Epithelial cell of esophagus (primary cell): ENCODE measurements around the gene ZNF341.

Experiments used
- DNase-seq: peaks from one replicate; pipeline ENCODE4 v3.0.0; 2010; ENCODE audit warnings: low read depth
- H3K4me3 ChIP-seq: 2 replicates; pipeline ENCODE4 v1.5.1; 2011; ENCODE audit warnings: mild to moderate bottlenecking, low read length, control low read depth
- TF ChIP-seq, protein P1 (sequence below): IDR thresholded peaks from 2 replicates; pipeline ENCODE4 v1.5.1; 2011; ENCODE audit warnings: low read depth, mild to moderate bottlenecking, low read length, control low read depth, inconsistent platforms; ENCODE audit not compliant: insufficient read depth; ENCODE audit errors: missing control alignments

The ZNF341 gene

DNA sequence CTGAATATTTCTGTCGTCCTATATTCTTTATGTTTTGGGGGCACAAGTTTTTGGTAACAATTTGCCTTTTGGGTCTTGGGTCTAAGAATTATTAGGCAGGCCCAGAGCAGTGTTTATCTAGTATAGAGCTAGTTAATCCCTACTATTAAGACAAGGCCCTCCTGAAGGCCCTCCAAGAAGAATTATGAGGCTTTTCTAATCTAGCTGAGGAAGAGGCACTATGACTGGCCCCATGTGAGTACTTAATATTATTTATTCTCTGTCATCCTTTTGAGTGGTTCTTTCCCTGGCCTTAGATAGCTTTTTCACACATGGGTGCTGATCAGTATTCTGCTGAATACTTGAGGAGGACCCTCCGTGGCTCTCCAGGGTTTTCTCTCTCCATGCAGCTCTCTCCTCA is 104.5 kb downstream of the ZNF341 start:
- DNase-seq = no peak
- TF ChIP-seq, protein P1, sequence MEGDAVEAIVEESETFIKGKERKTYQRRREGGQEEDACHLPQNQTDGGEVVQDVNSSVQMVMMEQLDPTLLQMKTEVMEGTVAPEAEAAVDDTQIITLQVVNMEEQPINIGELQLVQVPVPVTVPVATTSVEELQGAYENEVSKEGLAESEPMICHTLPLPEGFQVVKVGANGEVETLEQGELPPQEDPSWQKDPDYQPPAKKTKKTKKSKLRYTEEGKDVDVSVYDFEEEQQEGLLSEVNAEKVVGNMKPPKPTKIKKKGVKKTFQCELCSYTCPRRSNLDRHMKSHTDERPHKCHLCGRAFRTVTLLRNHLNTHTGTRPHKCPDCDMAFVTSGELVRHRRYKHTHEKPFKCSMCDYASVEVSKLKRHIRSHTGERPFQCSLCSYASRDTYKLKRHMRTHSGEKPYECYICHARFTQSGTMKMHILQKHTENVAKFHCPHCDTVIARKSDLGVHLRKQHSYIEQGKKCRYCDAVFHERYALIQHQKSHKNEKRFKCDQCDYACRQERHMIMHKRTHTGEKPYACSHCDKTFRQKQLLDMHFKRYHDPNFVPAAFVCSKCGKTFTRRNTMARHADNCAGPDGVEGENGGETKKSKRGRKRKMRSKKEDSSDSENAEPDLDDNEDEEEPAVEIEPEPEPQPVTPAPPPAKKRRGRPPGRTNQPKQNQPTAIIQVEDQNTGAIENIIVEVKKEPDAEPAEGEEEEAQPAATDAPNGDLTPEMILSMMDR = no peak
- no peak overlapping the region for H3K4me3 ChIP-seq

- H3K4me3 ChIP-seq = no peak overlapping the region
- no peak for DNase-seq
- TF ChIP-seq, protein P1 = no peak
These were observed 105.5 kb downstream of the ZNF341 start for GRCh38 chr20:33837096-33837830.

DNA sequence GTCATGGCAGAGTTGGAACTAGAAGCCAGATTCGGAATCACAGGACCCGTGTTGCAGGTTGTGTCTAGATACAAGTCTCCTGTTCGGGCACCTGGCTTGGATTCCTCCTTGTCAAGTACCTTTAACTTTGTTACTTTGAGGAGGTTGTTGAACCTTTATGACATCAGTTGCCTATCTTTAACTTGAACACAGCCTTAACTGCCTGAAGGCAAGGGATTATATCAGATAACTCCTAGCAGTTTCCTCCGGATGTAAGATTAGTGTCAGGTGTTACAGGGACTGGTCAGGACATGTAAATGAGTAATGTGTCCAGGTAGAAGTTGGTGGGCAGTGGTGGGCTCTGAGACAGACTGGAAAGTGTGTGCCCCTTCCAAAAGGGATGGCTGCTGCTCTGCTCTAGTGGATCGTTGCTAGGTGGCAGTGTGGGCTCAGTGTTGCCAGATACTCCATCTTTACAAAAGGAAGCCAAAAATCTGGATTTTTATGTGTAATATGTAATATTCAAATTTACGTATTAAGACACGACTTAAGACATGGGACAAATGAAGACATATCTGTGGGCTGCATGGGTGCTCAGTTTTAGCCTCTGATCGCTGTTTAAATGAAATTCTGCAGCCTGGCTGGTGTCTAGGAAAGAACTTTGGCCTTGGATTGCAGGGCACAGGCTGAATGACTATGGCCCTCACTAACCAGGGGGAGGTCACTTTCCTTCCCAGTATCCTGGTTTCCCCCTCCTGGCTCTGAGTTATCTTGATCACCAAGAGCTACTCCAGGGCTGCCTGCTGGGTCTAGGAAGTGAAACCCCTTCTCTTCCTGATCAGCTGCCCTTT is 106.5 kb downstream of the ZNF341 start:
- no peak overlapping the region for H3K4me3 ChIP-seq
- TF ChIP-seq, protein P1 = peak; percentile 12
- DNase-seq = peak; percentile 46

DNA sequence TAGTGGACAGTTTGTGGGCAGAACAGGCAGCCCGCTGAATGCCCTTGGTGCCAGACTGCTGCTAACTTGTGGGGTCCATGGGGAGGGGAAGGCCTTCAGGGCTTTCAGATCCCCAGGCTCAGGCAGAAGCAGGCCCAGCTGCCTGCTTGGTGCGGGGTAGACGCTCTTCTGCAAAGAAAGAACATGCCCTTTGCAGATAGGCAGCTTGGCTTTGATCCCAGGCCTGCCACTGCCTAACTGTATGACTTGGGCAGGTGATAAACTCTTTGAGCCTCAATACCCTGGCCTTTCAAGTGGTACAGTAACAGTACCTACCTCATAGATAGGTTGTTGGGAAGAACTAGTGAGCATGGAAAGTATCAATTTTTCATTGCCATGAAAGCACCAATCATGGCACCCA is 107.8 kb downstream of the ZNF341 start:
- TF ChIP-seq, protein P1 = no peak
- no peak for DNase-seq
- no peak overlapping the region for H3K4me3 ChIP-seq

- no peak overlapping the region for H3K4me3 ChIP-seq
- TF ChIP-seq, protein P1 = no peak
- DNase-seq = no peak
These were observed 108.4 kb downstream of the ZNF341 start for GRCh38 chr20:33840160-33840559.

GRCh38 chr20:33840759-33841435 is 109.1 kb downstream of the ZNF341 start:
- TF ChIP-seq, protein P1 = no peak
- no peak overlapping the region for H3K4me3 ChIP-seq
- no peak for DNase-seq
